Breast epithelium (tissue), 4 donors: ENCODE results near the gene PPP2R5B. TPM values are rescaled to one million over a fixed set of nuclear protein-coding genes. Genes with fewer than 3 reads are reported as not detected.

Experiments used
- DNase-seq, 2 donors: peaks; one replicate each; pipeline ENCODE4 v3.0.0-alpha.2; 2019; ENCODE audit warnings: low spot score in 2 of 2
- H3K27ac ChIP-seq, 2 donors: fragments of 200-600 bp; sonication (generic) in 1 of 2; one replicate each; pipeline ENCODE4 v1.5.1; 2016 to 2019; ENCODE audit warnings: mild to moderate bottlenecking in 1 of 2
- H3K27me3 ChIP-seq, 2 donors: fragments of 200-600 bp; sonication (generic) in 1 of 2; one replicate each; pipeline versions ENCODE4 v1.5.1 to v1.6.0; 2017 to 2019; ENCODE audit warnings: control low read depth in 1 of 2, mild to moderate bottlenecking in 1 of 2
- H3K36me3 ChIP-seq: fragments of 200-600 bp; one replicate; pipeline ENCODE4 v1.5.1; 2019
- H3K4me1 ChIP-seq, 2 donors: fragments of 200-600 bp; sonication (generic); one replicate each; pipeline ENCODE4 v1.5.1; 2016 to 2019; ENCODE audit warnings: control low read depth in 1 of 2
- H3K4me3 ChIP-seq, 3 donors: fragments of 200-600 bp; sonication (generic); 1 replicate in 2 of 3; 2 replicates in 1 of 3; pipeline ENCODE4 v1.5.1; 2016 to 2019; ENCODE audit warnings: mild to moderate bottlenecking in 3 of 3, moderate library complexity in 2 of 3
- H3K9me3 ChIP-seq, 2 donors: fragments of 200-600 bp; sonication (generic) in 1 of 2; one replicate each; pipeline ENCODE4 v1.5.1; 2016 to 2019; ENCODE audit warnings: control low read depth in 1 of 2
- CTCF ChIP-seq, 3 donors: fragments of 450-650 bp; IDR thresholded peaks; one replicate each; pipeline ENCODE4 v1.5.1; 2016 to 2017; ENCODE audit warnings: antibody characterized with exemption in 3 of 3, mild to moderate bottlenecking in 3 of 3, moderate library complexity in 3 of 3
- POLR2A ChIP-seq: fragments of 450-650 bp; IDR thresholded peaks from one replicate; pipeline ENCODE4 v1.6.1; 2016; ENCODE audit warnings: antibody characterized with exemption, mild to moderate bottlenecking, moderate library complexity
- POLR2AphosphoS5 ChIP-seq, 3 donors: sonication (generic); formaldehyde crosslinking; IDR thresholded peaks; one replicate each; pipeline ENCODE4 v1.6.1; 2017; ENCODE audit warnings: antibody characterized with exemption in 3 of 3
- intact Hi-C: fragments of 100-400 bp; cut with DNase I; formaldehyde crosslinking; loops from one replicate; pipeline ENCODE4 v1.15.1; 2023; ENCODE audit warnings: low total_unique reads
- total RNA-seq, 3 donors: library from RNA; depleted of rRNA; stranded (reverse); fragments of >200 nt; gene quantifications; one replicate each; pipeline ENCODE4 v1.1.0, GENCODE V29; 2016

The PPP2R5B gene
- total RNA-seq, 3 donors from 2014 or later, result 12.8 to 14.0 (median 13.8) TPM

- no peaks in the 10 kb centered on the region for H3K4me1 ChIP-seq
- no peaks in the 10 kb centered on the region for H3K27me3 ChIP-seq
- intact Hi-C loops, result no loop called here
- H3K4me3 ChIP-seq, result no peak overlapping the region
- no peak overlapping the region for H3K27ac ChIP-seq
- no peak for TF ChIP-seq POLR2A
- TF ChIP-seq POLR2AphosphoS5 (IDR thresholded peaks at IDR 0.05), result no peak
- no peak for TF ChIP-seq CTCF (IDR thresholded peaks at IDR 0.05)
- no peaks in the 10 kb centered on the region for H3K9me3 ChIP-seq
- DNase-seq, result no peak
- H3K36me3 ChIP-seq, result no peaks in the 10 kb centered on the region
These were observed 12.1 kb downstream of the PPP2R5B start for GRCh38 chr11:64936539-64936938.

GRCh38 chr11:64947208-64947814, 22.8 kb downstream of the PPP2R5B start:
- H3K4me3 ChIP-seq, result no peak overlapping the region
- no peaks in the 10 kb centered on the region for H3K27me3 ChIP-seq
- intact Hi-C loops, result loop anchor here (10.0 kb wide), 1 partner anchor 47 kb away; the partner anchor contains the start of gene BATF2
- H3K27ac ChIP-seq, result no peak overlapping the region
- no peaks in the 10 kb centered on the region for H3K9me3 ChIP-seq
- no peaks in the 10 kb centered on the region for H3K36me3 ChIP-seq
- no peaks in the 10 kb centered on the region for H3K4me1 ChIP-seq
- DNase-seq, result no peak
- TF ChIP-seq POLR2A (no peak), POLR2AphosphoS5 (IDR thresholded peaks at IDR 0.05) (no peak), CTCF (IDR thresholded peaks at IDR 0.05) (no peak)

- no peak for DNase-seq
- no peak for TF ChIP-seq POLR2A
- TF ChIP-seq CTCF (IDR thresholded peaks at IDR 0.05), result no peak
- TF ChIP-seq POLR2AphosphoS5 (IDR thresholded peaks at IDR 0.05), result no peak
- H3K27me3 ChIP-seq, result no peaks in the 10 kb centered on the region
- H3K27ac ChIP-seq, result no peak overlapping the region
- no peaks in the 10 kb centered on the region for H3K4me1 ChIP-seq
- H3K9me3 ChIP-seq, result no peaks in the 10 kb centered on the region
- no peaks in the 10 kb centered on the region for H3K36me3 ChIP-seq
- no peak overlapping the region for H3K4me3 ChIP-seq
- intact Hi-C loops, result no loop called here
These were observed 27.0 kb downstream of the PPP2R5B start for GRCh38 chr11:64951529-64951928.

- Histone ChIP-seq H3K9me3 (no peaks in the 10 kb centered on the region), H3K27ac (no peak overlapping the region)
These were observed 29.7 kb downstream of the PPP2R5B start for GRCh38 chr11:64954201-64954600.

More at GRCh38 chr11:64954201-64954600, 29.7 kb downstream of the PPP2R5B start:
- DNase-seq, result no peak
- Histone ChIP-seq H3K27me3 (no peaks in the 10 kb centered on the region), H3K4me1 (no peaks in the 10 kb centered on the region), H3K36me3 (no peaks in the 10 kb centered on the region), H3K4me3 (no peak overlapping the region)
- intact Hi-C loops, result no loop called here
- TF ChIP-seq POLR2A (no peak), POLR2AphosphoS5 (IDR thresholded peaks at IDR 0.05) (no peak), CTCF (IDR thresholded peaks at IDR 0.05) (no peak)
